ENCODE results near the gene HIBCH. TPM values are rescaled to one million over a fixed set of nuclear protein-coding genes. Genes with fewer than 3 reads are reported as not detected.

HIBCH gene
- polyA plus RNA-seq, 1 donor = 110 TPM

- no peak for DNase-seq
These were observed 122.4 kb downstream of the HIBCH start for GRCh38 chr2:190197143-190197720.

GRCh38 chr2:190190507-190191162, 129.0 kb downstream of the HIBCH start:
- DNase-seq = no peak

GRCh38 chr2:190188289-190188688, 131.3 kb downstream of the HIBCH start:
- no peak for DNase-seq

- DNase-seq = no peak
These were observed 133.4 kb downstream of the HIBCH start for GRCh38 chr2:190186238-190186637.

- no peak for DNase-seq
These were observed 134.2 kb downstream of the HIBCH start for GRCh38 chr2:190185380-190185779.

- no peak for DNase-seq
These were observed 135.2 kb downstream of the HIBCH start for GRCh38 chr2:190184460-190184859.

GRCh38 chr2:190183539-190183938, 136.1 kb downstream of the HIBCH start:
- DNase-seq = no peak

- no peak for DNase-seq
These were observed 137.5 kb downstream of the HIBCH start for GRCh38 chr2:190182071-190182524.

GRCh38 chr2:190181123-190181669, 138.4 kb downstream of the HIBCH start:
- DNase-seq = peak; percentile 4

GRCh38 chr2:190180313-190181122, 139.1 kb downstream of the HIBCH start:
- peak; percentile 37 for DNase-seq

GRCh38 chr2:190179754-190180312, 139.8 kb downstream of the HIBCH start:
- peak; percentile 3 for DNase-seq

- no peak for DNase-seq
These were observed 141.4 kb downstream of the HIBCH start for GRCh38 chr2:190178066-190178722.

- no peak for DNase-seq
These were observed 142.2 kb downstream of the HIBCH start for GRCh38 chr2:190177249-190178040.

- no peak for DNase-seq
These were observed 146.2 kb downstream of the HIBCH start for GRCh38 chr2:190173392-190173791.

GRCh38 chr2:190170673-190171072, 149.0 kb downstream of the HIBCH start:
- DNase-seq = no peak

GRCh38 chr2:190169221-190170072, 150.2 kb downstream of the HIBCH start:
- no peak for DNase-seq

GRCh38 chr2:190167702-190168101, 151.9 kb downstream of the HIBCH start:
- DNase-seq = no peak

- no peak for DNase-seq
These were observed 154.1 kb downstream of the HIBCH start for GRCh38 chr2:190165491-190165890.

- DNase-seq = no peak
These were observed 156.8 kb downstream of the HIBCH start for GRCh38 chr2:190162851-190163250.

GRCh38 chr2:190159453-190159852, 160.2 kb downstream of the HIBCH start:
- no peak for DNase-seq

Measured in left kidney (tissue), 2 donors.